Skin of body (tissue), 2 donors: ENCODE data around the gene ANXA6. TPM values are rescaled to one million over a fixed set of nuclear protein-coding genes. Genes with fewer than 3 reads are reported as not detected.

Source experiments
- DNase-seq: peaks from one replicate; lab custom pipeline; 2025; lab: John Stamatoyannopoulos, UW
- total RNA-seq: library from RNA; depleted of rRNA; stranded (reverse); fragments of >200 nt; gene quantifications from one replicate; pipeline ENCODE4 v1.2.3, GENCODE V29; 2014

The ANXA6 gene
- total RNA-seq, 1 donor from 2014 or later, result 182 TPM

GRCh38 chr5:151130922-151131891, 26.4 kb downstream of the ANXA6 start:
- DNase-seq, result no peak

DNA sequence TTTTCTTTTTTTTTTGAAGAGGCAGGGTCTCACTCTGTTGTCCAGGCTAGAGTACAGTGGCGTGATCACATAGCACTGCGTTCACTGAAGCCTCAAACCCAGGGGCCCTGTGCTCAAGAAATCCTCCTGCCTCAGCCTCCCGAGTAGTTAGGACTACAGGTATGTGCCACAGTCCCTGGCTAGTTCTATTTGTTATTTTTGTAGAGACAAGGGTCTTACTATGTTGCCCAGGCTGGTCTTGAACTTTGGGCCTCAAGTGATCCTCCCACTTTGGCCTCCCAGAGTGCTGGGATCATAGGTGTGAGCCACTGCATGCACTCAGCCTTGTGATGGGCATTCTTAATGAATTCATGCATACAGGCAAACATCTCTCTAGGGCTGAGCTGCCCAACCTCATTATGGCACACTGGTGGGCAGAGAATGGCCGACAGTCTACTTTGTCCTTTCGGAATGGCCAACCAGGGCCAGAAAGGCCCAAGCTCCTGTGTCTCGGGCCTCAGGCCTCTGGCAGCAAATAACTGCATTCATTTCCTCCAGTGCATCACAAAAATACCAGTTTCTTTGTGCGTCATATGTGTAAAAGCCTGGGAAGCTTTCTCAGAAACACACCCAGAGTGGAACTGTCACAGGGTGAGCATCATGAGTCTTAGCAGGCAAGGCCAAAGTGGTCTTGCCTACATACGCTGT, 27.2 kb downstream of the ANXA6 start:
- DNase-seq, result no peak

GRCh38 chr5:151128817-151129216, 28.8 kb downstream of the ANXA6 start:
- no peak for DNase-seq

GRCh38 chr5:151127926-151128325, 29.7 kb downstream of the ANXA6 start:
- DNase-seq, result no peak

GRCh38 chr5:151126199-151126645, 31.4 kb downstream of the ANXA6 start:
- DNase-seq, result no peak

- no peak for DNase-seq
These were observed 32.2 kb downstream of the ANXA6 start for GRCh38 chr5:151125421-151125820.

DNA sequence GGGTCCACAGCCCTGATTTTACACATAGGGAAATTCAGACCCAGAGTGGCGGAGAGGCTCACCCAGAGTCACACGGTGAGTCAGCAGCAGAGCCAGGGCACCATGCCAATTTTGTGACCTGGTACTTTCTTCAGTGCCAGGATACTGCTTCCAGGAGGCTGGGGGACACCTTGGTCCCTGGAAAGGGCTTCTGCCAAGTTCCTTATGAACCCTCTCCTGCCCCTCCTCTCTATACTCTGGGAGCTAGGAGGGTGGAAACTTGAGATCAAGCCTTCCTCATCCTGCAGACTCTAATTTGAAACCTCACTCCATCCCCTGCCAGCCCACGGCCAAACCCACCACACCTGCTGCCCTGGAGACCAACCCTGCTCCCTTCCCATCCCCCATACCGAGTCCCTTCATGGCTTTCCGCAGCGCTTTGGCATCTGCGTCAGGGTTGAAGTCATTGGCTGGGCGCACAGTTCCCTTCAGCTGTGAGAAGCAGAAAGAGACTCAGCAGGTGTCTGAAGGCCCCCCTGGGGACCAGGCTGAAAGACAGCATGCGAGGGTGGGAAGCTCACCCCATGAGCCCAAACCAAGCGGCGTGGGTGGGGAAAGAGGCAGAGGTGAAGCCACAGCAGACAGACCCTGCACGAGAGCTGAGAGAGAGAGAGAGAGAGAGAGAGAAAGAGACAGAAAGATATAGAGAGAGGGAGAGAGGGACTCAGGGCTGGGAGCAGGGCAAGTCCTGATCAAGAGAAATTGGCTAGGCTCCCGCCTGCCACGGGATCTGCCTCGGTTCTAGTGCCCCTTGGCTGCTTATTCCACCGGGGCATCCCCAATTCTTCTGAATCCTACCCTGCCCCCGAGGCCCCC, 33.5 kb downstream of the ANXA6 start:
- no peak for DNase-seq

DNA sequence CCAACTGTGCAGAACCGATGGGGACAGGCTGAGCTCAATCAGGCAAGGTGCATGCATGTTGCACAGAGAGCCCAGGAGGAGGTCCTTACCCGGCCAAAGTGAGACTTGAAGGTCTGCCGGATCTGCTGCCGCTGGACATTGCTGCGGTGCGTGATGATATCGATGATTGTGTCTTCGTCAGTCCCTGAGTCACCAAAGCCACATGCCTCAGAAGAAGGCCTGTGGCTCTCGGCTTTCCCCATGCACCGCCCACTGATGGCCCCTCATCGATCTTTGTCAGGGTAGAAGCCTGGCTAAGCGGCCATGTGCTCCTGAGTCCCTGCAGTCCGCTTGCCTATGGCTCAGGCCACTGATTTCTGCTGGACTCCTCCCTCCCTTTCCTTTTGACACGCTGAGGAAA, 34.8 kb downstream of the ANXA6 start:
- DNase-seq, result no peak

DNA sequence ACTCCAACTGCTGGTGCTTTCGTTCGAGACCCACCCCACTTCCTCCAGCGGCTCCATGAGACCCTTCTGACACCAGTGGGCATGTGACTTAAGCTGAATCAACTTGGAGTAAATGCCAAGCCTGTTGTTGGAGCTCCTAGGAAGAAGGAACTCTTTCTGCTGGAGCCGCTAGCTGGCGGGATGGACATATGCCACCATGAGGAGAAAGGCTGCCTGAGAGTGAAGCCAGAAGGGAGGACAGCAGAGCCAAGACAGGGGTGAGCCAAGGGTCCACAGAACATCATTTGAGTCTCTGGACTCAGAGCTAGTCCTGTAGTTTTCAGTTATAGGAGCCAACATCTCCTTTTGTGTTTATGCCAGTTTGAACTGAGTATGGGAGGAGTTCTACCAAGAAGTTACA, 35.9 kb downstream of the ANXA6 start:
- no peak for DNase-seq

DNA sequence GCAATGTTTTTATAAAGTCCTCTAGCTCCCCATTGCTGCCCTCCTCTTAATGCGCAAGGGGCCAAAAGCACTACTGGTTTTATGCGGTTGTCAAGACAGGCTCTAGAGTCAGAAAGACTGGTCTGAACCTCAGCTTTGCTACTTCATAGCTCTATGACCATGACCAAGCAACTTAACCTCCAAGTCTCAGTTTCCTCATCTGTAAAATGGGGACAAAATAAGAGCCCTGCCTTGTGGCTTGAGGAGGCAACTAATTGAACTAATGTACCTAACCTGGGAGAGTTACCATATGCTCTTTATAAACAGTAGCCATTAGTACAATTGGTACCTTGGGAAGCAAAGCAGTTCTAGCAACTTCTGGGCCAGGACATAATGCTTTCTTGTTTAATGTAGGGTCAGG, 36.5 kb downstream of the ANXA6 start:
- no peak for DNase-seq

- DNase-seq, result no peak
These were observed 38.5 kb downstream of the ANXA6 start for GRCh38 chr5:151118913-151119575.

DNA sequence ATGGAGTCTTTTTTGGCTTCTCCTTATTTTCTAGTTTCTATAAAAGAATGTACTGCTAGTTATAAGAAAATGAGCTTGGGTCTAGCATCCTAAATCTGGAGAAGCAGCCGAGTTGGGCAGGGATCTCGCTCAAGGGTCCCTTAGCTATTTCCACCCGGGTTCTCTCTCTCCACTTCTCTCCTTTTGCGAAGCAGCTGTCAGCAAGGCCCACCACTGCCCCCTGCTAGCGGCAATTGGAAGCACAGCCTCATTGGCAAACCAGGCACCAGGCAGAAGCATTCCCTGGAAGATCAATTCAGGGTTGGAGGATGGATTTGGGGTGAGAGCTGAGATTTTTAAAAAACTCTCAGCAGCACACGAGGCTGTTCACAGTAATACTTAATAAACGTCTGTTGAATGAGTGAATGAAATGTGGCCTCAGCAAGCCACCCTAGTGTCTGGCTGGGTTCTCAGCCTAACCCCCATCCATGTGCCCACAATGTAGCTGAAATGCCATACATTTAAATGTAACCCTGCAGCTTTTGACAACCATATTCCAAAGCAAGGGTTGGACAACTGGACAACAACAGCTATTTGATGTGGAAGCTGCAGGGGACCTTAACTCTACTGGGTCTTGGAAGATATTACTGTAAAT, 42.2 kb downstream of the ANXA6 start:
- DNase-seq, result peak; percentile 46

- DNase-seq, result no peak
These were observed 43.9 kb downstream of the ANXA6 start for GRCh38 chr5:151113651-151114050.

- DNase-seq, result no peak
These were observed 46.6 kb downstream of the ANXA6 start for GRCh38 chr5:151110992-151111391.

DNA sequence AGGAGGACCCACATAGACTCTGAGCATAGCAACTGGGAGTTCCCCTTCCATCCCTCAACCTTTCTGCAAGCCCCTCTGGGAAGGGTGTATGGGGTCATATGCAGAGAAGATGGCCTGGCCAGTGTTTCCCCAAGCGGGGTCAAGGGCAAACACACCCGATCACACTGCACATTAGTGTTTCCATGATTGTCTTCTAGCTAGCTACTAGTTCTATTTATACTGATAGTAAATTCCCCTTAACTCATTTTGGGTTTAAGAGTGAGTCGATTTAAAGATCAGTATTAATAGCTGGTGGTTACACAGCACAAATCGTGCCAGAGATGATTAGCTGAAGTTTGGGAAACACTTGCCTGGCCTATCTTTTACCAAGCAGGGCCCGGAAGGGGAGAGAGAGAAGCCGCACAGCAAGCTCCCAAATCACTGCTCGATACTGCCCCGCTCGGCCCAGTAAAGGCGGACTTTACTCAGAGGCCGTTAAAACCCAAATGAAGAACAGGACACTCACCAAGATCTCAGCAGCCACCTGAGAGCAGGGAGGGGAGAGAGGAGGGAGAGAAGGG, 47.4 kb downstream of the ANXA6 start:
- DNase-seq, result no peak

DNA sequence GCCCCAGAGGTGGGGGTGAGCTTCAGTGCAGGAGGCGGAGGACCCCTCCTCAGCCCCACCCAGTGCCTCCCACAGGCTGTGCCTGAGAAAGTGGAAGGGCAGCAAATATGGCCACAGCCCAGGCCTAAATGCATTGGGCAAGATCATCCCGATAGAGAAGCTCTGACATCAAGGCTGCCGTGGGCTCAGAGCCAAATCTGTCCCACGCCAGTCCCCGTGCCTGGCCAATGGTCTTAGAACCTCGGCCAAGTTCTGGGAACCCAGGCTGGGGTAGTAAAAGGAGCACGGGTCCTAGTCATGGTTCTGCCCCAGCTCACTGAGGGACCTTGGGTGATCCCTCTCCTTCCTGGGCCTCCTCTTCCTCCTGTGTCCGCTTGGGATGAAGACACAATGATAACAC, 49.0 kb downstream of the ANXA6 start:
- DNase-seq, result no peak

- DNase-seq, result no peak
These were observed 49.6 kb downstream of the ANXA6 start for GRCh38 chr5:151107738-151108520.

DNA sequence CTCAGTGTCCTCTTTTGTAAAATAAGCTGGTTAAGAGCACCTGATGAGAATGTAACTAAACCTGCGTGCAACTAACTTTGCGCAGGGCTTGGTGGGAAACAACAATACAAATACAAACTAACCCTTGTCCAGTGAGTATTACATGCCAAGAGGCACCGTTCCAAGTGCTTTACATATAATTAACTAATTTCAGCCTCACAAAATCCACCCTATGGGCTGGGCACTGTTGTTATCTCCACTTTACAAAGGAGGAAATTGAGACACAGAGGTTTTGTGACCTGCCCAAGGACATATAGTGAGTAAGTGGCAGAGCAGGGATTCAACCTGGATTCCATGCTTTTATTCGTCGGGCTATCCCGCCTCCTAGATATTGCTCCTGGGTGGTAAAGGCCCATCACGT, 50.5 kb downstream of the ANXA6 start:
- no peak for DNase-seq

DNA sequence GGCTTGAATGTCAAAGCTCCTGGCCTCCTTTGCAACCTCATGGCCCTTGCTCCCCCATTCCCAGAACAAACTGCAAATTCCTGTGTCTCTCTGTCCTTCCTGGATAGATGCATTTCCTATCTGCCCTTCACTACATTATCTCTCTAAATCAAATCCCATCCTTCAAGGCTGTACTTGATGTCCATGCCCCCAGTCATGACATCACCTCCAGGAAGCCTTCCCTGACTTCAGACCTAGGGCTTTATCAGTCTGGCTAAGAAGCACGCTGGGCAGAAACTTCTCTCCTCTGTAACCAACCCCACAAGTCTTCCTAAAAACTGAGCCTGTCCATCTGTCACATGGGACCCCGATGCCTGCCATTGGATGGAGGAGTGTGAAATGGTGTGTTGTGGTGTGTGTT, 51.1 kb downstream of the ANXA6 start:
- no peak for DNase-seq
